ENCODE results near the gene COPB2.
"Not testable (repeated sequence)": the region's sequence is repeated elsewhere in the genome, so short reads cannot be mapped to it uniquely, and the experiment has no call there.

The COPB2 gene

GRCh38 chr3:139389552-139390368 is at the start of gene COPB2:
Gene COPB2, minus strand, starts transcription at chr3:139389647. Its CDS starts 97 bp downstream, at chr3:139389550.
- DNase-seq: peak; percentile 97 to 98

GRCh38 chr3:139434764-139435307 is 45.4 kb upstream of the COPB2 start:
- DNase-seq: no peak

- no peak for DNase-seq
Observed at GRCh38 chr3:139434228-139434627, 44.8 kb upstream of the COPB2 start.

GRCh38 chr3:139433089-139433488 is 43.6 kb upstream of the COPB2 start:
- DNase-seq: no peak

GRCh38 chr3:139430493-139430892 is 41.0 kb upstream of the COPB2 start:
- no peak for DNase-seq

- DNase-seq: peak in 1 of 2 donors; percentile 50
Observed at GRCh38 chr3:139427283-139428060, 38.0 kb upstream of the COPB2 start.

GRCh38 chr3:139425745-139426400 is 36.4 kb upstream of the COPB2 start:
- no peak for DNase-seq

GRCh38 chr3:139423232-139423631 is 33.8 kb upstream of the COPB2 start:
- no peak for DNase-seq

GRCh38 chr3:139421460-139421859 is 32.0 kb upstream of the COPB2 start:
- DNase-seq: no peak

- no peak for DNase-seq
Observed at GRCh38 chr3:139421040-139421439, 31.6 kb upstream of the COPB2 start.

GRCh38 chr3:139418144-139418543 is 28.7 kb upstream of the COPB2 start:
- no peak for DNase-seq

GRCh38 chr3:139416275-139416674 is 26.8 kb upstream of the COPB2 start:
- DNase-seq: no peak

GRCh38 chr3:139414608-139415224 is 25.3 kb upstream of the COPB2 start:
- DNase-seq: no peak

- DNase-seq: not testable (repeated sequence)
Observed at GRCh38 chr3:139412891-139413290, 23.4 kb upstream of the COPB2 start.

GRCh38 chr3:139401155-139401554 is 11.7 kb upstream of the COPB2 start:
- DNase-seq: not testable (repeated sequence)

GRCh38 chr3:139396707-139397106 is 7.3 kb upstream of the COPB2 start:
- no peak for DNase-seq

- DNase-seq: no peak
Observed at GRCh38 chr3:139394116-139394515, 4.7 kb upstream of the COPB2 start.

- no peak for DNase-seq
Observed at GRCh38 chr3:139388821-139389551, 461 bp downstream of the COPB2 start.

- DNase-seq: no peak
Observed at GRCh38 chr3:139388077-139388476, 1.4 kb downstream of the COPB2 start.

GRCh38 chr3:139382291-139382690 is 7.2 kb downstream of the COPB2 start:
- DNase-seq: not testable (repeated sequence)

GRCh38 chr3:139380575-139380974 is 8.9 kb downstream of the COPB2 start:
- DNase-seq: no peak

All from CD4-positive, alpha-beta T cell treated with Interleukin-1 beta for 1 hour (primary cell).